Fibroblast of the aortic adventitia (primary cell): Measurements from ENCODE around the gene ANKRD13C. TPM values are rescaled to one million over a fixed set of nuclear protein-coding genes. Genes with fewer than 3 reads are reported as not detected.

ENCODE experiments used
- DNase-seq: peaks from one replicate; pipeline ENCODE4 v3.0.0-alpha.2; 2010; ENCODE audit warnings: low read depth
- H3K4me3 ChIP-seq: 2 replicates; pipeline ENCODE4 v1.5.1; 2011; ENCODE audit warnings: low read depth, mild to moderate bottlenecking, control low read depth, low read length, moderate library complexity
- CTCF ChIP-seq: IDR thresholded peaks from 2 replicates; pipeline ENCODE4 v1.5.1; 2011; ENCODE audit warnings: mild to moderate bottlenecking, low read length, control low read depth, inconsistent platforms; ENCODE audit not compliant: insufficient read depth
- total RNA-seq: library from RNA; depleted of rRNA; stranded (reverse); fragments of >200 nt; gene quantifications from 2 replicates; pipeline ENCODE4 v1.2.3, GENCODE V29; 2012; ENCODE audit warnings: low replicate concordance

ANKRD13C gene
- total RNA-seq, 1 donor = 37.7 TPM

- no peak for TF ChIP-seq CTCF
- H3K4me3 ChIP-seq = no peak overlapping the region
- DNase-seq = no peak
These were observed 38.1 kb upstream of the ANKRD13C start for GRCh38 chr1:70392626-70393025.

GRCh38 chr1:70387507-70387906, 33.0 kb upstream of the ANKRD13C start:
- no peak overlapping the region for H3K4me3 ChIP-seq
- TF ChIP-seq CTCF = no peak
- no peak for DNase-seq

- TF ChIP-seq CTCF = no peak
- no peak for DNase-seq
- no peak overlapping the region for H3K4me3 ChIP-seq
These were observed 31.6 kb upstream of the ANKRD13C start for GRCh38 chr1:70386121-70386520.

- no peak for DNase-seq
- H3K4me3 ChIP-seq = no peak overlapping the region
- no peak for TF ChIP-seq CTCF
These were observed 31.0 kb upstream of the ANKRD13C start for GRCh38 chr1:70385477-70385876.

- no peak for DNase-seq
- no peak overlapping the region for H3K4me3 ChIP-seq
- no peak for TF ChIP-seq CTCF
These were observed 30.0 kb upstream of the ANKRD13C start for GRCh38 chr1:70384542-70384941.

- no peak for DNase-seq
- no peak overlapping the region for H3K4me3 ChIP-seq
- TF ChIP-seq CTCF = no peak
These were observed 29.0 kb upstream of the ANKRD13C start for GRCh38 chr1:70383483-70383882.

- DNase-seq = no peak
- no peak overlapping the region for H3K4me3 ChIP-seq
- TF ChIP-seq CTCF = no peak
These were observed 28.2 kb upstream of the ANKRD13C start for GRCh38 chr1:70382682-70383081.
